ENCODE results near the gene TTLL5. TPM values are rescaled to one million over a fixed set of nuclear protein-coding genes. Genes with fewer than 3 reads are reported as not detected.
A peak's percentile ranks its signal among the peaks of the same experiment; 100 is the strongest.

Gene TTLL5, protein sequence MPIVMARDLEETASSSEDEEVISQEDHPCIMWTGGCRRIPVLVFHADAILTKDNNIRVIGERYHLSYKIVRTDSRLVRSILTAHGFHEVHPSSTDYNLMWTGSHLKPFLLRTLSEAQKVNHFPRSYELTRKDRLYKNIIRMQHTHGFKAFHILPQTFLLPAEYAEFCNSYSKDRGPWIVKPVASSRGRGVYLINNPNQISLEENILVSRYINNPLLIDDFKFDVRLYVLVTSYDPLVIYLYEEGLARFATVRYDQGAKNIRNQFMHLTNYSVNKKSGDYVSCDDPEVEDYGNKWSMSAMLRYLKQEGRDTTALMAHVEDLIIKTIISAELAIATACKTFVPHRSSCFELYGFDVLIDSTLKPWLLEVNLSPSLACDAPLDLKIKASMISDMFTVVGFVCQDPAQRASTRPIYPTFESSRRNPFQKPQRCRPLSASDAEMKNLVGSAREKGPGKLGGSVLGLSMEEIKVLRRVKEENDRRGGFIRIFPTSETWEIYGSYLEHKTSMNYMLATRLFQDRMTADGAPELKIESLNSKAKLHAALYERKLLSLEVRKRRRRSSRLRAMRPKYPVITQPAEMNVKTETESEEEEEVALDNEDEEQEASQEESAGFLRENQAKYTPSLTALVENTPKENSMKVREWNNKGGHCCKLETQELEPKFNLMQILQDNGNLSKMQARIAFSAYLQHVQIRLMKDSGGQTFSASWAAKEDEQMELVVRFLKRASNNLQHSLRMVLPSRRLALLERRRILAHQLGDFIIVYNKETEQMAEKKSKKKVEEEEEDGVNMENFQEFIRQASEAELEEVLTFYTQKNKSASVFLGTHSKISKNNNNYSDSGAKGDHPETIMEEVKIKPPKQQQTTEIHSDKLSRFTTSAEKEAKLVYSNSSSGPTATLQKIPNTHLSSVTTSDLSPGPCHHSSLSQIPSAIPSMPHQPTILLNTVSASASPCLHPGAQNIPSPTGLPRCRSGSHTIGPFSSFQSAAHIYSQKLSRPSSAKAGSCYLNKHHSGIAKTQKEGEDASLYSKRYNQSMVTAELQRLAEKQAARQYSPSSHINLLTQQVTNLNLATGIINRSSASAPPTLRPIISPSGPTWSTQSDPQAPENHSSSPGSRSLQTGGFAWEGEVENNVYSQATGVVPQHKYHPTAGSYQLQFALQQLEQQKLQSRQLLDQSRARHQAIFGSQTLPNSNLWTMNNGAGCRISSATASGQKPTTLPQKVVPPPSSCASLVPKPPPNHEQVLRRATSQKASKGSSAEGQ (N-terminal part only)
- total RNA-seq (2016; rRNA removed; fragmentation: Illumina TruSeq; extraction: Trizol) (18.8 and 22.0 TPM in 2 replicates), polyA plus RNA-seq (2011; rRNA removed) (9.5 and 11.8 TPM in 2 replicates), polyA minus RNA-seq (2011; rRNA and poly(A)+ RNA removed; ENCODE audit: low replicate concordance) (29.7 and 74.9 TPM in 2 replicates), Bru-seq, nascent RNA (percentile 61 among the genes with signal in this experiment), BruChase-seq, experiment 1, labeled RNA remaining after a 6-hour chase (percentile 56 among the genes with signal in this experiment), BruChase-seq, experiment 2, labeled RNA remaining after a 2-hour chase (percentile 60 among the genes with signal in this experiment)
- total RNA-seq (2016; cell fraction: cytosol; rRNA removed; fragmentation: Illumina TruSeq; extraction: Trizol; ENCODE audit: low read depth): 11.0 and 13.0 TPM in 2 replicates
- 18.4 and 19.9 TPM in 2 replicates for total RNA-seq (2016; cell fraction: insoluble cytoplasmic fraction; rRNA removed; fragmentation: Illumina TruSeq; extraction: Trizol)
- total RNA-seq (2016; cell fraction: membrane; rRNA removed; fragmentation: Illumina TruSeq; extraction: Trizol): 15.7 and 19.1 TPM in 2 replicates
- total RNA-seq (2016; cell fraction: nucleus; rRNA removed; fragmentation: Illumina TruSeq; extraction: Trizol): 48.7 and 50.9 TPM in 2 replicates
- 7.3 and 8.3 TPM in 2 replicates for polyA plus RNA-seq (2011; cell fraction: cytosol; rRNA removed)
- 11.3 and 11.7 TPM in 2 replicates for polyA plus RNA-seq (2011; cell fraction: nucleus; rRNA removed)
- polyA plus RNA-seq (2012): 10.1 and 11.0 TPM in 2 replicates
- 5.1 and 5.9 TPM in 2 replicates for polyA plus RNA-seq (2016; cell fraction: cytosol; fragmentation: Illumina TruSeq; extraction: Trizol; ENCODE audit: low read depth)
- 23.6 and 26.9 TPM in 2 replicates for polyA plus RNA-seq (2016; cell fraction: insoluble cytoplasmic fraction; fragmentation: Illumina TruSeq; extraction: Trizol; ENCODE audit: low read depth)
- polyA plus RNA-seq (2016; cell fraction: membrane; fragmentation: Illumina TruSeq; extraction: Trizol; ENCODE audit: low read depth): 15.3 and 15.6 TPM in 2 replicates
- 18.3 and 22.1 TPM in 2 replicates for polyA plus RNA-seq (2016; cell fraction: nucleus; fragmentation: Illumina TruSeq; extraction: Trizol; ENCODE audit: insufficient read depth, low read depth)
- 13.5 and 18.4 TPM in 2 replicates for polyA minus RNA-seq (2011; cell fraction: cytosol; rRNA and poly(A)+ RNA removed)
- polyA minus RNA-seq (2011; cell fraction: nucleus; rRNA and poly(A)+ RNA removed): 88.6 and 109 TPM in 2 replicates
- long read RNA-seq, experiment 1, partial matches to known transcripts: 1 of 4 reads
- long read RNA-seq, experiment 1, other reads (novel, unspliced or antisense): 3 of 4 reads
- long read RNA-seq, experiment 2, partial matches to known transcripts: 7 of 16 reads
- long read RNA-seq, experiment 2, other reads (novel, unspliced or antisense): 9 of 16 reads

DNA sequence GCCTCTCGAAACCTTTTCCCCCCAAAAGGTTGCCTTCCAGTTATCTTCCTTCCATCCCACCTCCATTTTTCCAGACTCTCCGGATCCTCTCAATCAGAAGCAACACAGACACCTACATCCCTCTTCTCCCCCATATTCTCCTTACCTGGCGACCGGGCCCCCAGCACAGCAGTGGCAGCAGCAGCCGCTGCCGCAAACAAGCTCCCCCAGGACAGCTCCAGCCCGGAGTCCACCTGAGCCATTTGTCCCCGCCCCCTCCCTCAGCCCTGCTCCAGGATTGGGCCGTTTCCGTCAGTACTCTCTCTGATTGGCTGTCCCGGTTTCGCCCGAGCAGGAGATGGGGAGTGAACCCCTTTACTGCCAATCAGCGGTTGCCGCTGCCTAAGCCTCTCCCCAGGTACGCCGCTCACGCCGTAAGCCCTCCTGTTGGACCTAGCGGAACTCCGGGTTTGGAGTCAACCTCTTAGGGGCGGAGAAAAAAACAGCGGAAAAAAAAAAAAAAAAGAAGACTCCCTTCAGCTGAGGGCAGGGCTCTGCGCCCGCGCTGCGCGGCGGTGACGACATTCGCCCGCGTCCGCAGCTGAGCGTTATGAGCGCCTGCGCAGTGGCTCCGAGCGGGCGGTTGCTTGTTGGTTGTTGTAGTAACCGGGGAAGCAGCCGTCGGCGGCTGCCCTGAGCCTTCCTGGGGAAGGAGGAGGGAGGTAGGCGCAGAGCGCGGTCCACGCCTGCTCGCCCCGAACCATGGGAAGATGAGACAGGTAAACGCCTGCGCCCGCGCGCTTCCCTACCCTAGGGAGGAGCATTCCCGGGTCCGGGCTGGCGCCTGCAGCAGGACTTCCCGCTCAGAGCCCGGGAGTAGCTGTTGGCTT lies at the start of gene TTLL5, which contains the start of gene ERG28:
Gene TTLL5 (plus strand): TSS at position 617 of the 869 bp plus-strand sequence. CDS start 1,904 bp downstream, outside the sequence.
Gene ERG28 (minus strand): TSS at position 247 of the 869 bp plus-strand sequence. CDS start 3,374 bp downstream, outside the sequence.
- in situ Hi-C loops (cut with HindIII; ENCODE audit: extremely low pct_ligation_motif_present, low pct_unique_long_range_greater_than_20kb): no loop called here
- peak within 1 kb of the TSS; percentile 67 for H2AFZ ChIP-seq (ENCODE audit: low read length)
- TF ChIP-seq HNRNPH1 (optimal IDR thresholded peaks at IDR 0.05; ENCODE audit: low read depth, low read length) (no peak), DPF2 (CRISPR knock-in tag; IDR thresholded peaks at IDR 0.05; ENCODE audit: borderline replicate concordance, low read depth) (no peak), ATRX (CRISPR knock-in tag; IDR thresholded peaks at IDR 0.05; ENCODE audit: borderline replicate concordance) (no peak), RXRB (CRISPR knock-in tag; IDR thresholded peaks at IDR 0.05; ENCODE audit: borderline replicate concordance) (peak; percentile 37; the same call in 1 of the 2 replicates)
- TF ChIP-seq, protein P1, sequence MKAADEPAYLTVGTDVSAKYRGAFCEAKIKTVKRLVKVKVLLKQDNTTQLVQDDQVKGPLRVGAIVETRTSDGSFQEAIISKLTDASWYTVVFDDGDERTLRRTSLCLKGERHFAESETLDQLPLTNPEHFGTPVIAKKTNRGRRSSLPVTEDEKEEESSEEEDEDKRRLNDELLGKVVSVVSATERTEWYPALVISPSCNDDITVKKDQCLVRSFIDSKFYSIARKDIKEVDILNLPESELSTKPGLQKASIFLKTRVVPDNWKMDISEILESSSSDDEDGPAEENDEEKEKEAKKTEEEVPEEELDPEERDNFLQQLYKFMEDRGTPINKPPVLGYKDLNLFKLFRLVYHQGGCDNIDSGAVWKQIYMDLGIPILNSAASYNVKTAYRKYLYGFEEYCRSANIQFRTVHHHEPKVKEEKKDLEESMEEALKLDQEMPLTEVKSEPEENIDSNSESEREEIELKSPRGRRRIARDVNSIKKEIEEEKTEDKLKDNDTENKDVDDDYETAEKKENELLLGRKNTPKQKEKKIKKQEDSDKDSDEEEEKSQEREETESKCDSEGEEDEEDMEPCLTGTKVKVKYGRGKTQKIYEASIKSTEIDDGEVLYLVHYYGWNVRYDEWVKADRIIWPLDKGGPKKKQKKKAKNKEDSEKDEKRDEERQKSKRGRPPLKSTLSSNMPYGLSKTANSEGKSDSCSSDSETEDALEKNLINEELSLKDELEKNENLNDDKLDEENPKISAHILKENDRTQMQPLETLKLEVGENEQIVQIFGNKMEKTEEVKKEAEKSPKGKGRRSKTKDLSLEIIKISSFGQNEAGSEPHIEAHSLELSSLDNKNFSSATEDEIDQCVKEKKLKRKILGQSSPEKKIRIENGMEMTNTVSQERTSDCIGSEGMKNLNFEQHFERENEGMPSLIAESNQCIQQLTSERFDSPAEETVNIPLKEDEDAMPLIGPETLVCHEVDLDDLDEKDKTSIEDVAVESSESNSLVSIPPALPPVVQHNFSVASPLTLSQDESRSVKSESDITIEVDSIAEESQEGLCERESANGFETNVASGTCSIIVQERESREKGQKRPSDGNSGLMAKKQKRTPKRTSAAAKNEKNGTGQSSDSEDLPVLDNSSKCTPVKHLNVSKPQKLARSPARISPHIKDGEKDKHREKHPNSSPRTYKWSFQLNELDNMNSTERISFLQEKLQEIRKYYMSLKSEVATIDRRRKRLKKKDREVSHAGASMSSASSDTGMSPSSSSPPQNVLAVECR (CRISPR knock-in tag; IDR thresholded peaks at IDR 0.05; ENCODE audit: borderline replicate concordance): peak; percentile 97

More for the DNA sequence above, at the start of gene TTLL5, which contains the start of gene ERG28:
- Histone ChIP-seq H3K36me3 (replicated peaks in 1 of 2; ENCODE audit: control insufficient read depth in 1 of 2, insufficient read depth in 2 of 2, low read length in 2 of 2) (peaks cover 3 to 18% of the 10 kb centered on the region in 2 experiments), H3K27me3 (ENCODE audit: control insufficient read depth in 1 of 2, insufficient read depth in 2 of 2, low read length in 2 of 2) (no peaks in the 10 kb centered on the region; a peak in 1 of 5 replicates), H3K27ac (ENCODE audit: extremely low read length, insufficient read depth, low read length) (peak within 1 kb of the TSS; percentile 89), H3K4me1 (ENCODE audit: insufficient read depth, low read length) (peaks cover 30% of the 10 kb centered on the region), H3K9me3 (ENCODE audit: low read length) (no peaks in the 10 kb centered on the region), H4K20me1 (ENCODE audit: insufficient read depth, low read length) (no peaks in the 10 kb centered on the region), H3K4me3 (replicated peaks in 1 of 3; ENCODE audit: insufficient read depth in 1 of 3, low read depth in 2 of 3, low read length in 3 of 3) (peak within 1 kb of the TSS; percentile 85 to 96 (median 94)), H3K79me2 (ENCODE audit: insufficient read depth, low read length) (peaks cover 43% of the 10 kb centered on the region), H3K4me2 (ENCODE audit: low read depth, low read length) (peak within 1 kb of the TSS; percentile 88), H3K9ac (ENCODE audit: insufficient read depth, low read depth, low read length) (peak within 1 kb of the TSS; percentile 89)
- peak; percentile 86 for FAIRE-seq
- ChIA-PET POLR2A (interaction anchor here (0.7 to 3.3 kb wide), 17 partner anchors 10 to 535 kb away, joined by 3 to 36 read pairs (median 3); partner anchors contain the start of genes FLVCR2, FOS and NEK9), CTCF (ENCODE audit: low intra/inter-chr PET ratio, low total read pairs) (no interaction called here)
- ATAC-seq: peak; percentile 98
- BruUV-seq (replicated peaks): no TSS peak
- intact Hi-C loops (cut with micrococcal nuclease; ENCODE audit: unreplicated experiment): no loop called here
- DNase-seq (ENCODE audit: low spot score): peak; percentile 99
- 2% methylated on average over 57 of the region's 60 CpGs for whole genome bisulfite sequencing (ENCODE audit: low lambda C conversion rate)
